ENCODE results near the gene ZNF8. TPM values are rescaled to one million over a fixed set of nuclear protein-coding genes. Genes with fewer than 3 reads are reported as not detected.

Gene ZNF8
- total and polyA plus RNA-seq, 2 of the 4 experiments (the other 2 are of a cell fraction): 2.1 to 3.9 TPM

- Histone ChIP-seq H3K56ac (ENCODE audit: extremely low read depth, insufficient read depth, low read length) (peak within 1 kb of the TSS; percentile 55), H2BK5ac (ENCODE audit: low read depth, low read length, poor library complexity, severe bottlenecking) (peak within 1 kb of the TSS; percentile 92), H3K79me1 (ENCODE audit: low read depth in 1 of 2, low read length in 2 of 2) (peaks cover 30 to 72% of the 10 kb centered on the region in 2 experiments), H3K9ac (ENCODE audit: low read depth, low read length) (peak within 1 kb of the TSS; percentile 88), H3K4ac (ENCODE audit: low read depth, low read length) (peak within 1 kb of the TSS; percentile 90), H2AFZ (replicated peaks; ENCODE audit: low read length, poor library complexity) (peak within 1 kb of the TSS; percentile 100), H2AK9ac (replicated peaks; ENCODE audit: low read depth, low read length, poor library complexity) (peak within 1 kb of the TSS; percentile 97), H2BK120ac (ENCODE audit: low read depth, low read length) (peak within 1 kb of the TSS; percentile 42; the same call in 1 of the 2 replicates), H3K36me3 (ENCODE audit: control insufficient read depth, insufficient read depth, low read length) (peaks cover under 1% of the 10 kb centered on the region; the same call in 1 of the 2 replicates), H2AK5ac (ENCODE audit: low read depth, low read length) (peak within 1 kb of the TSS; percentile 96), H2BK15ac (ENCODE audit: low read depth, low read length) (no peak within 1 kb of the TSS; the same call in 2 of the 3 replicates), H4K8ac (ENCODE audit: low read depth in 2 of 2, low read length in 2 of 2) (peak within 1 kb of the TSS; percentile 71 to 94), H3K27ac (ENCODE audit: insufficient read depth, low read length) (peak within 1 kb of the TSS; percentile 76), H3K23ac (ENCODE audit: low read depth, low read length) (peak within 1 kb of the TSS; percentile 92), H3K27me3 (ENCODE audit: control insufficient read depth, insufficient read depth, low read length) (no peaks in the 10 kb centered on the region), H3K4me3 (ENCODE audit: insufficient read depth, low read depth, low read length) (peak within 1 kb of the TSS; percentile 72), H3K4me1 (ENCODE audit: control insufficient read depth, insufficient read depth, low read length) (peaks cover 2% of the 10 kb centered on the region; the same call in 1 of the 2 replicates), H3K9me3 (ENCODE audit: control insufficient read depth, insufficient read depth, low read length) (no peaks in the 10 kb centered on the region), H3K18ac (ENCODE audit: low read depth, low read length) (peak within 1 kb of the TSS; percentile 27), H4K20me1 (ENCODE audit: insufficient read depth, low read length) (peaks cover 5% of the 10 kb centered on the region; the same call in 1 of the 2 replicates), H4K5ac (ENCODE audit: low read depth, low read length) (peak within 1 kb of the TSS; percentile 78), H4K91ac (ENCODE audit: insufficient read depth, low read depth, low read length) (peak within 1 kb of the TSS; percentile 86; the same call in 1 of the 2 replicates), H3K14ac (replicated peaks; ENCODE audit: low read depth, low read length) (peak within 1 kb of the TSS; percentile 98), H3K9me1 (ENCODE audit: insufficient read depth, low read length) (peaks cover 14% of the 10 kb centered on the region), H2BK20ac (ENCODE audit: low read depth, low read length) (no peak within 1 kb of the TSS), H3K4me2 (ENCODE audit: low read depth, low read length) (peak within 1 kb of the TSS; percentile 87)
- 0% methylated on average over 47 of the region's 62 CpGs; no CpG with 5 or more reads in 1 of the 2 experiments for WGBS, 2 experiments (ENCODE audit: extremely low coverage in 2 of 2, insufficient read length in 1 of 2)
- TF ChIP-seq CEBPB (IDR thresholded peaks at IDR 0.05; ENCODE audit: low read depth, low read length): no peak
- TF ChIP-seq SMC3 (IDR thresholded peaks at IDR 0.05; ENCODE audit: low read depth, low read length): peak; percentile 1; the same call in 1 of the 2 replicates
- TF ChIP-seq USF2 (IDR thresholded peaks at IDR 0.05; ENCODE audit: low read depth, low read length): no peak
- peak; percentile 6; the same call in 1 of the 2 replicates for TF ChIP-seq MAZ (IDR thresholded peaks at IDR 0.05; ENCODE audit: borderline replicate concordance, low read depth, low read length)
- peak; percentile 77 for TF ChIP-seq BHLHE40 (IDR thresholded peaks at IDR 0.05; ENCODE audit: low read depth, low read length)
- TF ChIP-seq CHD1 (IDR thresholded peaks at IDR 0.05; ENCODE audit: low read depth, low read length): no peak
- TF ChIP-seq FOS (IDR thresholded peaks at IDR 0.05; ENCODE audit: low read depth, low read length): no peak
- TF ChIP-seq MXI1 (IDR thresholded peaks at IDR 0.05; ENCODE audit: borderline replicate concordance, low read depth, low read length): peak; percentile 88
- peak; percentile 78; the same call in 1 of the 2 replicates for TF ChIP-seq POLR2A (IDR thresholded peaks at IDR 0.05; ENCODE audit: low read depth, low read length)
- TF ChIP-seq, protein P1, sequence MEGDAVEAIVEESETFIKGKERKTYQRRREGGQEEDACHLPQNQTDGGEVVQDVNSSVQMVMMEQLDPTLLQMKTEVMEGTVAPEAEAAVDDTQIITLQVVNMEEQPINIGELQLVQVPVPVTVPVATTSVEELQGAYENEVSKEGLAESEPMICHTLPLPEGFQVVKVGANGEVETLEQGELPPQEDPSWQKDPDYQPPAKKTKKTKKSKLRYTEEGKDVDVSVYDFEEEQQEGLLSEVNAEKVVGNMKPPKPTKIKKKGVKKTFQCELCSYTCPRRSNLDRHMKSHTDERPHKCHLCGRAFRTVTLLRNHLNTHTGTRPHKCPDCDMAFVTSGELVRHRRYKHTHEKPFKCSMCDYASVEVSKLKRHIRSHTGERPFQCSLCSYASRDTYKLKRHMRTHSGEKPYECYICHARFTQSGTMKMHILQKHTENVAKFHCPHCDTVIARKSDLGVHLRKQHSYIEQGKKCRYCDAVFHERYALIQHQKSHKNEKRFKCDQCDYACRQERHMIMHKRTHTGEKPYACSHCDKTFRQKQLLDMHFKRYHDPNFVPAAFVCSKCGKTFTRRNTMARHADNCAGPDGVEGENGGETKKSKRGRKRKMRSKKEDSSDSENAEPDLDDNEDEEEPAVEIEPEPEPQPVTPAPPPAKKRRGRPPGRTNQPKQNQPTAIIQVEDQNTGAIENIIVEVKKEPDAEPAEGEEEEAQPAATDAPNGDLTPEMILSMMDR (conservative IDR thresholded peaks at IDR 0.05; ENCODE audit: low read depth, low read length): no peak
- dilution Hi-C loops (cut with HindIII; ENCODE audit: low sequenced_read_pairs, unreplicated experiment): no loop called here
- peak; percentile 94 for ATAC-seq (ENCODE audit: low read depth)
- POLR2A ChIA-PET (ENCODE audit: unreplicated experiment): no interaction called here
- DNase-seq: peak; percentile 95
- intact Hi-C loops (cut with micrococcal nuclease): loop anchor here (2.0 kb wide), 1 partner anchor 20 kb away; no protein-coding TSS in a partner anchor
- in situ Hi-C loops (cut with MboI; ENCODE audit: low sequenced_read_pairs): no loop called here
- no TSS peak for BruUV-seq (replicated peaks)
- CTCF ChIA-PET: interaction anchor here (1.1 kb wide), 1 partner anchor 35 kb away, joined by 3 read pairs; no protein-coding TSS in a partner anchor
Observed at GRCh38 chr19:58326914-58327726, 48.4 kb downstream of the ZNF8 start, which contains the start of gene ZSCAN22. Gene ZSCAN22 (plus strand): TSS chr19:58326994. CDS start chr19:58334803, 7,809 bp downstream.
